Transverse colon (tissue), 4 donors: ENCODE measurements around the gene HOXB4. TPM values are rescaled to one million over a fixed set of nuclear protein-coding genes. Genes with fewer than 3 reads are reported as not detected.

Experiments used
- DNase-seq: peaks from one replicate; pipeline ENCODE4 v3.0.0-alpha.2; 2019
- H3K27ac ChIP-seq, 4 donors: fragments of 200-600 bp; sonication (generic); 2 replicates each; pipeline ENCODE4 v1.5.1; 2016 to 2018; ENCODE audit warnings: inconsistent platforms in 4 of 4
- H3K27me3 ChIP-seq: fragments of 200-600 bp; sonication (generic); 2 replicates; pipeline ENCODE4 v1.5.1; 2017; ENCODE audit warnings: inconsistent platforms
- H3K36me3 ChIP-seq, 4 donors: fragments of 200-600 bp; sonication (generic); 2 replicates each; pipeline ENCODE4 v1.5.1; 2017 to 2019; ENCODE audit warnings: inconsistent platforms in 4 of 4
- H3K4me1 ChIP-seq, 4 donors: fragments of 200-600 bp; sonication (generic); 2 replicates each; pipeline ENCODE4 v1.5.1; 2017 to 2020; ENCODE audit warnings: inconsistent platforms in 4 of 4
- H3K4me3 ChIP-seq, 4 donors: fragments of 200-600 bp; sonication (generic); 1 replicate in 1 of 4; 2 replicates in 3 of 4; pipeline versions ENCODE4 v1.5.1 to v1.6.1; 2017 to 2019; ENCODE audit warnings: inconsistent platforms in 4 of 4
- H3K9me3 ChIP-seq, 2 donors: fragments of 200-600 bp; sonication (generic); 2 replicates each; pipeline ENCODE4 v1.5.1; 2017 to 2019; ENCODE audit warnings: inconsistent platforms in 2 of 2
- EP300 ChIP-seq: sonication (generic); formaldehyde crosslinking; IDR thresholded peaks from one replicate; pipeline ENCODE4 v1.6.1; 2017; ENCODE audit warnings: antibody characterized with exemption, low read depth
- POLR2A ChIP-seq: fragments of 450-650 bp; IDR thresholded peaks from one replicate; pipeline ENCODE4 v1.6.1; 2016; ENCODE audit warnings: antibody characterized with exemption, mild to moderate bottlenecking, moderate library complexity
- POLR2AphosphoS5 ChIP-seq, 3 donors: sonication (generic); formaldehyde crosslinking; IDR thresholded peaks; one replicate each; pipeline ENCODE4 v1.6.1; 2016; ENCODE audit warnings: antibody characterized with exemption in 3 of 3
- WGBS, 2 donors: methylation state at CpG; one replicate each; pipeline ENCODE4 v1.1.5; 2018; ENCODE audit warnings: low coverage in 1 of 2; 5-methylcytosine and 5-hydroxymethylcytosine counted together
- in situ Hi-C, 4 donors: fragments of 200-750 bp; cut with MboI; loops; one replicate each; pipeline versions ENCODE4 v1.15.0 to v1.15.1; 2017; ENCODE audit warnings: low sequenced_read_pairs in 3 of 4, low pct_ligation_motif_present in 1 of 4, low pct_unique_long_range_greater_than_20kb in 1 of 4
- intact Hi-C: fragments of 100-400 bp; cut with DNase I; formaldehyde crosslinking; loops from one replicate; pipeline ENCODE4 v1.15.1; 2023; ENCODE audit warnings: low total_unique reads
- total RNA-seq, 4 donors: library from RNA; depleted of rRNA; stranded (reverse); fragments of >200 nt; gene quantifications; one replicate each; pipeline ENCODE4 v1.1.0, GENCODE V29; 2016
- TF ChIP-seq, protein P1 (sequence below), 5 experiments: fragments of 200-600 bp in 3 of 5; fragments of 450-650 bp in 2 of 5; sonication (generic) in 3 of 5; IDR thresholded peaks; 1 replicate in 2 of 5; 2 replicates in 3 of 5; pipeline ENCODE4 v1.5.1; 2016 to 2017; ENCODE audit warnings: antibody characterized with exemption in 5 of 5, inconsistent platforms in 3 of 5, mild to moderate bottlenecking in 2 of 5, moderate library complexity in 1 of 5

Gene HOXB4
- total RNA-seq, 4 donors from 2014 or later: 1.9 to 4.8 (median 2.0) TPM; not detected in 1

DNA sequence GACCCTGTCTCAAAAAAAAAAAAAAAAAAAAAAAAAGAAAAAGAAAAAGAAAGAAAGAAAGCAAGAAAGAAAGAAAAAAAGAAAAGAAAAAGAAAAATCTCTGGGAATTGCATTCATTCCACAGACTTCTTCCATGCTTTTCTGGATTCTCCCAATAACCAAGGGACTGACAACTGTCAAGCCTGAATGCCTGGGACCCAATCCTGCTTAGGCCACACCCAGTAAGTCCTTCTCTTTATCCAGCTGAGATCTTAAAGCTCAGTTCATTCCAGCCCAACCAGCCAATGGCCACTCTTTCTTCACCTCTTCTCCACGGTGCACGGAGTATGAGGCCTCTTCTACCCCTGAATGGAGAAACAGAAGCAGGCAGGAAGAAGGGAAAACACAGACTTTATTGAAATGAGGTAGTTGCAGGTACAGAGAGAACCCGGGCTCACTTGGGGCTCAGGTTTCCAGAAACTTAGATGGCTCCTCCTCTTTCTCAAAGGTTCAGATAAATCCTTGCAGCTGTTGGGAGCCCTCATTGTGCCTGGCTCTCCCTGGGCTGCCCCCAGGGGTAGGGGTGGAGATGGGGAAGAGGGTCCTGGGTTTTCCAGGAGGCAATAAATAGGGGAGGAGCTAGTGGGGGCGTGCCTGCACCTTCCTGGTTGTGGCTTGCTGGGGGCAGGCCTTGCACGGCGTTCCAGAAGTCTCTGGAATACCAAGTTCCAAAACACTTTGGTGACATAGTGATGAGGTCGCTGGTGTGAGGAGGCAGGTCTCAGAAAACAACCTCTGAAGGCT lies 49.8 kb downstream of the HOXB4 start:
- Histone ChIP-seq H3K9me3 (no peaks in the 10 kb centered on the region), H3K4me3 (no peak overlapping the region), H3K27ac (no peak overlapping the region), H3K36me3 (no peaks in the 10 kb centered on the region), H3K27me3 (peaks cover 38% of the 10 kb centered on the region), H3K4me1 (peaks cover 0 to 9% (median 0%) of the 10 kb centered on the region in 4 donors)
- in situ Hi-C loops: no loop called here
- TF ChIP-seq POLR2AphosphoS5 (IDR thresholded peaks at IDR 0.05): no peak
- TF ChIP-seq, protein P1, sequence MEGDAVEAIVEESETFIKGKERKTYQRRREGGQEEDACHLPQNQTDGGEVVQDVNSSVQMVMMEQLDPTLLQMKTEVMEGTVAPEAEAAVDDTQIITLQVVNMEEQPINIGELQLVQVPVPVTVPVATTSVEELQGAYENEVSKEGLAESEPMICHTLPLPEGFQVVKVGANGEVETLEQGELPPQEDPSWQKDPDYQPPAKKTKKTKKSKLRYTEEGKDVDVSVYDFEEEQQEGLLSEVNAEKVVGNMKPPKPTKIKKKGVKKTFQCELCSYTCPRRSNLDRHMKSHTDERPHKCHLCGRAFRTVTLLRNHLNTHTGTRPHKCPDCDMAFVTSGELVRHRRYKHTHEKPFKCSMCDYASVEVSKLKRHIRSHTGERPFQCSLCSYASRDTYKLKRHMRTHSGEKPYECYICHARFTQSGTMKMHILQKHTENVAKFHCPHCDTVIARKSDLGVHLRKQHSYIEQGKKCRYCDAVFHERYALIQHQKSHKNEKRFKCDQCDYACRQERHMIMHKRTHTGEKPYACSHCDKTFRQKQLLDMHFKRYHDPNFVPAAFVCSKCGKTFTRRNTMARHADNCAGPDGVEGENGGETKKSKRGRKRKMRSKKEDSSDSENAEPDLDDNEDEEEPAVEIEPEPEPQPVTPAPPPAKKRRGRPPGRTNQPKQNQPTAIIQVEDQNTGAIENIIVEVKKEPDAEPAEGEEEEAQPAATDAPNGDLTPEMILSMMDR (IDR thresholded peaks at IDR 0.05): no peak
- no peak for DNase-seq
- WGBS, 2 donors: 60 to 71% methylated on average over 3 to 7 of the region's 7 CpGs
- intact Hi-C loops: no loop called here

- H3K4me3 ChIP-seq: no peak overlapping the region
- no peaks in the 10 kb centered on the region for H3K36me3 ChIP-seq
- intact Hi-C loops: no loop called here
- TF ChIP-seq POLR2A (no peak), EP300 (no peak), POLR2AphosphoS5 (IDR thresholded peaks at IDR 0.05) (no peak)
- TF ChIP-seq, protein P1 (IDR thresholded peaks at IDR 0.05): no peak
- peaks cover 0 to 17% (median 3%) of the 10 kb centered on the region in 4 donors for H3K4me1 ChIP-seq
- no peaks in the 10 kb centered on the region for H3K9me3 ChIP-seq
- 61 to 71% methylated on average over 13 to 14 of the region's 14 CpGs for WGBS, 2 donors
- no peak overlapping the region for H3K27ac ChIP-seq
- H3K27me3 ChIP-seq: peaks cover 38% of the 10 kb centered on the region
- in situ Hi-C loops: no loop called here
- DNase-seq: no peak
These were observed 50.6 kb downstream of the HOXB4 start for GRCh38 chr17:48527547-48527932.

DNA sequence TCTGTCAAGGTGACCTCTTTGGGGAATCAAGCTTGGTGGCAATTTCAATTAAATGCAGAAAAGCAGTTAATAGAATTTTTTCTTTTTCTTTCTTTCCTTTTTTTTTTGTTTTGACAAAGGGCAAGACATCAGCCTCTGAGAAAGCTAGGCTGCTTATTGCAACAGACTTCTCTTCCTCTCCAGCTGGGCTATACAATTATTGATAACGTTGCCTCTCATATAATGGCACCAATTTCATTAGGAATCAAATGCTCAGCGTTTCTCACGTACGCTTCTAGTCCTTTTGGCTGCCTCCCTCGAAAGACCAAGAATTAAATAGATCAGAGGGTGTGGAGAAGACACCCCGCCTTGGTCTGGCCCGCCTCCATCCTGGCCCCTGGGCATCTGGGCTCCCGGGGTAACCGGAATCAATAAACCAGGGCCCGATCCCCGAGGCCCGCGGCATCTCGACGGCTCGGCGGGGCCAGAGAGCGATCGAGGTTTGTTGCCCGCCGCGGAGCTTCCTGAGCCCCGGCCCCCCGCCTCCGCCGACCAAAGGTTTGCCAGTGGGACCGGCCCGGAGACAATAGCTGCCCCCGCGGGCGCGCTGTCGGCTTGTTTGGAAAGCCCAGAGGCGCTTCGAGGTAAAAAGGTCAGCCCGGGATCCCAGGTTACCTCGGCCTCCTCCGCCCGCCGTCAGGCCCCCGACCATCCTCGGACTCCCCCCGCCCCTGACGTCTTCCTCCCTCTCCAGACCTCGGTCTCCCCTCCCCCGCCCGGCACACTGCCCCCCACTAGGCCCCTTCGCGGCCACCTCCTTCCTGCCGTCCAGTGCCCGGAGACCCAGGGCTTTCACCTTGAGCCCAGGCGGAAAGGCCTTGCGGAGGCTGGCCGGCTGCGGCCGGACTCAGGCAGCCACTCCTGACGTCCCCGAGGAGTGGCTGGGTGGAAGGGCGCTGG lies 51.3 kb downstream of the HOXB4 start:
- Histone ChIP-seq H3K4me1 (peaks cover 0 to 24% (median 6%) of the 10 kb centered on the region in 4 donors), H3K36me3 (no peaks in the 10 kb centered on the region), H3K27ac (no peak overlapping the region), H3K4me3 (peak overlapping the region in 1 of 4 donors; percentile 9), H3K9me3 (no peaks in the 10 kb centered on the region), H3K27me3 (peaks cover 38% of the 10 kb centered on the region)
- TF ChIP-seq EP300 (no peak), POLR2A (no peak), POLR2AphosphoS5 (IDR thresholded peaks at IDR 0.05) (no peak)
- TF ChIP-seq, protein P1 (IDR thresholded peaks at IDR 0.05): no peak
- in situ Hi-C loops (no loop called here), intact Hi-C loops (no loop called here)
- 47 to 50% methylated on average over 7 to 47 of the region's 59 CpGs for WGBS, 2 donors
- DNase-seq: no peak

Other genes with a start within 250 kb of the HOXB4 start
- gene SKAP1, start 148.1 kb downstream of the HOXB4 start, total RNA-seq: 1 to 10 TPM in 3 of 4 donors, not detected in 1; 1.2 to 6.4 (median 4.9) TPM
- not detected for gene HOXB1, start 47.3 kb downstream of the HOXB4 start, total RNA-seq
- 10 to 100 TPM in 3 of 4 donors, not detected in 1; 13.5 to 93.9 (median 13.8) TPM for gene HOXB2, start 33.2 kb downstream of the HOXB4 start, total RNA-seq
- gene HOXB3, start 11.9 kb upstream of the HOXB4 start, total RNA-seq: 10 to 100 TPM; 25.7 to 57.1 (median 34.9) TPM
- 10 to 100 TPM; 10.5 to 35.4 (median 18.7) TPM for gene HOXB5, start 15.4 kb upstream of the HOXB4 start, total RNA-seq
- 10 to 100 TPM; 42.7 to 78.4 (median 62.5) TPM for gene HOXB6, start 26.6 kb upstream of the HOXB4 start, total RNA-seq
- gene HOXB7, start 32.7 kb upstream of the HOXB4 start, total RNA-seq: 10 to 100 TPM in 3 of 4 donors, not detected in 1; 11.2 to 20.9 (median 16.7) TPM
- 10 to 100 TPM in 2 of 4 donors, 1 to 10 TPM in 2; 1.8 to 21.3 (median 8.9) TPM for gene HOXB8, start 36.9 kb upstream of the HOXB4 start, total RNA-seq
- gene HOXB9, start 48.0 kb upstream of the HOXB4 start, total RNA-seq: 10 to 100 TPM; 19.8 to 54.3 (median 29.4) TPM
- gene PRAC1, start 144.2 kb upstream of the HOXB4 start, total RNA-seq: 1 to 10 TPM in 1 of 4 donors, not detected in 3; 4.4 TPM
- 1 to 10 TPM in 1 of 4 donors, not detected in 3; 4.1 TPM for gene PRAC2, start 144.8 kb upstream of the HOXB4 start, total RNA-seq
- 1 to 10 TPM; 1.2 to 5.7 (median 3.5) TPM for gene HOXB13, start 150.4 kb upstream of the HOXB4 start, total RNA-seq
- gene TTLL6, start 238.9 kb upstream of the HOXB4 start, total RNA-seq: 10 to 100 TPM in 1 of 4 donors, 1 to 10 TPM in 3; 4.9 to 24.9 (median 7.3) TPM